ENCODE measurements around the gene CHMP2A. TPM values are rescaled to one million over a fixed set of nuclear protein-coding genes. Genes with fewer than 3 reads are reported as not detected.

The CHMP2A gene
- total and polyA plus RNA-seq, 5 donors from 2014 or later: 83.1 to 273 (median 216) TPM

- Mint-ChIP-seq H3K4me3 (peak overlapping the region in 2 of 4 donors; percentile 13 to 35), H3K27me3 (peaks cover 9% of the 10 kb centered on the region), H3K4me1 (peaks cover 0 to 15% (median 0%) of the 10 kb centered on the region in 4 donors), H3K27ac (no peak overlapping the region), H3K9me3 (no peaks in the 10 kb centered on the region), H3K36me3 (no peaks in the 10 kb centered on the region)
- no peak overlapping the region for H3K27ac ChIP-seq (ENCODE audit: insufficient read depth, low read length, poor library complexity, severe bottlenecking)
- no peaks in the 10 kb centered on the region for H3K9me3 ChIP-seq (ENCODE audit: control insufficient read depth in 2 of 2, low read length in 2 of 2)
- H3K4me1 ChIP-seq (ENCODE audit: control insufficient read depth, insufficient read depth, low read length, poor library complexity, severe bottlenecking): peaks cover 13% of the 10 kb centered on the region
- no peaks in the 10 kb centered on the region for H3K36me3 ChIP-seq (ENCODE audit: control insufficient read depth, insufficient read depth, low read length)
- DNase-seq (no peak), ATAC-seq (ENCODE audit: low read depth in 2 of 2) (no peak)
- no peak overlapping the region for H3K4me3 ChIP-seq (ENCODE audit: low read depth, low read length)
- peaks cover 2% of the 10 kb centered on the region for H3K27me3 ChIP-seq (ENCODE audit: control insufficient read depth, insufficient read depth, low read length)
Observed at GRCh38 chr19:58535857-58536256, 19.0 kb downstream of the CHMP2A start.

- H3K4me3 Mint-ChIP-seq: no peak overlapping the region
- no peak overlapping the region for H3K27ac Mint-ChIP-seq
- no peaks in the 10 kb centered on the region for H3K4me1 Mint-ChIP-seq
- Histone ChIP-seq H3K36me3 (ENCODE audit: control insufficient read depth, insufficient read depth, low read length) (no peaks in the 10 kb centered on the region), H3K4me3 (ENCODE audit: low read depth, low read length) (no peak overlapping the region), H3K27ac (ENCODE audit: insufficient read depth, low read length, poor library complexity, severe bottlenecking) (no peak overlapping the region), H3K9me3 (ENCODE audit: control insufficient read depth in 2 of 2, low read length in 2 of 2) (no peaks in the 10 kb centered on the region), H3K4me1 (ENCODE audit: control insufficient read depth, insufficient read depth, low read length, poor library complexity, severe bottlenecking) (no peaks in the 10 kb centered on the region), H3K27me3 (ENCODE audit: control insufficient read depth, insufficient read depth, low read length) (no peaks in the 10 kb centered on the region)
- DNase-seq (no peak), ATAC-seq (ENCODE audit: low read depth in 2 of 2) (no peak)
- no peaks in the 10 kb centered on the region for H3K36me3 Mint-ChIP-seq
- H3K27me3 Mint-ChIP-seq: peaks cover 9% of the 10 kb centered on the region
- no peaks in the 10 kb centered on the region for H3K9me3 Mint-ChIP-seq
Observed at GRCh38 chr19:58531034-58531840, 23.7 kb downstream of the CHMP2A start.

- DNase-seq (no peak), ATAC-seq (ENCODE audit: low read depth in 2 of 2) (no peak)
- Histone ChIP-seq H3K27ac (ENCODE audit: insufficient read depth, low read length, poor library complexity, severe bottlenecking) (no peak overlapping the region), H3K9me3 (ENCODE audit: control insufficient read depth in 2 of 2, low read length in 2 of 2) (no peaks in the 10 kb centered on the region), H3K4me1 (ENCODE audit: control insufficient read depth, insufficient read depth, low read length, poor library complexity, severe bottlenecking) (no peaks in the 10 kb centered on the region), H3K27me3 (ENCODE audit: control insufficient read depth, insufficient read depth, low read length) (no peaks in the 10 kb centered on the region), H3K36me3 (ENCODE audit: control insufficient read depth, insufficient read depth, low read length) (no peaks in the 10 kb centered on the region), H3K4me3 (ENCODE audit: low read depth, low read length) (no peak overlapping the region)
- Mint-ChIP-seq H3K27me3 (peaks cover 4% of the 10 kb centered on the region), H3K9me3 (peaks cover 0 to 2% (median 0%) of the 10 kb centered on the region in 7 donors), H3K36me3 (no peaks in the 10 kb centered on the region), H3K4me1 (no peaks in the 10 kb centered on the region), H3K27ac (no peak overlapping the region), H3K4me3 (no peak overlapping the region)
Observed at GRCh38 chr19:58529405-58529804, 25.5 kb downstream of the CHMP2A start.

- no peak overlapping the region for H3K27ac ChIP-seq (ENCODE audit: insufficient read depth, low read length, poor library complexity, severe bottlenecking)
- H3K36me3 Mint-ChIP-seq: no peaks in the 10 kb centered on the region
- DNase-seq (no peak), ATAC-seq (ENCODE audit: low read depth in 2 of 2) (no peak)
- H3K36me3 ChIP-seq (ENCODE audit: control insufficient read depth, insufficient read depth, low read length): no peaks in the 10 kb centered on the region
- peaks cover 7 to 31% (median 20%) of the 10 kb centered on the region in 4 donors for H3K4me1 Mint-ChIP-seq
- peaks cover 16% of the 10 kb centered on the region for H3K4me1 ChIP-seq (ENCODE audit: control insufficient read depth, insufficient read depth, low read length, poor library complexity, severe bottlenecking)
- H3K27me3 ChIP-seq (ENCODE audit: control insufficient read depth, insufficient read depth, low read length): no peaks in the 10 kb centered on the region
- peak overlapping the region in 2 of 4 donors; percentile 19 to 64 for H3K4me3 Mint-ChIP-seq
- no peak overlapping the region for H3K4me3 ChIP-seq (ENCODE audit: low read depth, low read length)
- no peaks in the 10 kb centered on the region for H3K9me3 ChIP-seq (ENCODE audit: control insufficient read depth in 2 of 2, low read length in 2 of 2)
- peaks cover 0 to 2% (median 0%) of the 10 kb centered on the region in 7 donors for H3K9me3 Mint-ChIP-seq
- peak overlapping the region in 1 of 3 donors; percentile 13 for H3K27ac Mint-ChIP-seq
- no peaks in the 10 kb centered on the region for H3K27me3 Mint-ChIP-seq
Observed at GRCh38 chr19:58522709-58523108, 32.2 kb downstream of the CHMP2A start.

- H3K4me1 Mint-ChIP-seq: peaks cover 7 to 34% (median 20%) of the 10 kb centered on the region in 4 donors
- DNase-seq (no peak), ATAC-seq (ENCODE audit: low read depth in 2 of 2) (no peak)
- H3K4me3 Mint-ChIP-seq: peak overlapping the region in 2 of 4 donors; percentile 41
- Histone ChIP-seq H3K27me3 (ENCODE audit: control insufficient read depth, insufficient read depth, low read length) (no peaks in the 10 kb centered on the region), H3K4me3 (ENCODE audit: low read depth, low read length) (no peak overlapping the region), H3K9me3 (ENCODE audit: control insufficient read depth in 2 of 2, low read length in 2 of 2) (no peaks in the 10 kb centered on the region), H3K27ac (ENCODE audit: insufficient read depth, low read length, poor library complexity, severe bottlenecking) (no peak overlapping the region), H3K4me1 (ENCODE audit: control insufficient read depth, insufficient read depth, low read length, poor library complexity, severe bottlenecking) (peaks cover 19% of the 10 kb centered on the region), H3K36me3 (ENCODE audit: control insufficient read depth, insufficient read depth, low read length) (peaks cover 4% of the 10 kb centered on the region)
- peak overlapping the region in 1 of 3 donors; percentile 67 for H3K27ac Mint-ChIP-seq
- peaks cover 0 to 2% (median 0%) of the 10 kb centered on the region in 7 donors for H3K9me3 Mint-ChIP-seq
- H3K27me3 Mint-ChIP-seq: no peaks in the 10 kb centered on the region
- no peaks in the 10 kb centered on the region for H3K36me3 Mint-ChIP-seq
Observed at GRCh38 chr19:58521651-58522050, 33.3 kb downstream of the CHMP2A start.

- no peak for ATAC-seq (ENCODE audit: low read depth in 2 of 2)
- H3K4me3 Mint-ChIP-seq: peak overlapping the region; percentile 95 to 99 (median 97)
- peaks cover 7 to 45% (median 23%) of the 10 kb centered on the region in 4 donors for H3K4me1 Mint-ChIP-seq
- no peak for DNase-seq
- Histone ChIP-seq H3K4me3 (ENCODE audit: low read depth, low read length) (peak overlapping the region; percentile 64), H3K27ac (ENCODE audit: insufficient read depth, low read length, poor library complexity, severe bottlenecking) (peak overlapping the region; percentile 87), H3K27me3 (ENCODE audit: control insufficient read depth, insufficient read depth, low read length) (no peaks in the 10 kb centered on the region), H3K4me1 (ENCODE audit: control insufficient read depth, insufficient read depth, low read length, poor library complexity, severe bottlenecking) (peaks cover 19% of the 10 kb centered on the region), H3K9me3 (ENCODE audit: control insufficient read depth in 2 of 2, low read length in 2 of 2) (no peaks in the 10 kb centered on the region), H3K36me3 (ENCODE audit: control insufficient read depth, insufficient read depth, low read length) (peaks cover 4% of the 10 kb centered on the region)
- H3K36me3 Mint-ChIP-seq: no peaks in the 10 kb centered on the region
- no peaks in the 10 kb centered on the region for H3K27me3 Mint-ChIP-seq
- peak overlapping the region; percentile 95 to 99 (median 99) for H3K27ac Mint-ChIP-seq
- peaks cover 0 to 1% (median 0%) of the 10 kb centered on the region in 7 donors for H3K9me3 Mint-ChIP-seq
Observed at GRCh38 chr19:58520257-58520599, 34.7 kb downstream of the CHMP2A start.

- Mint-ChIP-seq H3K27me3 (no peaks in the 10 kb centered on the region), H3K36me3 (no peaks in the 10 kb centered on the region), H3K9me3 (peaks cover 0 to 1% (median 0%) of the 10 kb centered on the region in 7 donors), H3K27ac (peak within 1 kb of the TSS; percentile 95 to 99 (median 99)), H3K4me3 (peak within 1 kb of the TSS; percentile 95 to 99 (median 97)), H3K4me1 (peaks cover 7 to 48% (median 25%) of the 10 kb centered on the region in 4 donors)
- Histone ChIP-seq H3K9me3 (ENCODE audit: control insufficient read depth in 2 of 2, low read length in 2 of 2) (no peaks in the 10 kb centered on the region), H3K36me3 (ENCODE audit: control insufficient read depth, insufficient read depth, low read length) (peaks cover 4% of the 10 kb centered on the region), H3K27me3 (ENCODE audit: control insufficient read depth, insufficient read depth, low read length) (no peaks in the 10 kb centered on the region), H3K4me1 (ENCODE audit: control insufficient read depth, insufficient read depth, low read length, poor library complexity, severe bottlenecking) (peaks cover 22% of the 10 kb centered on the region), H3K4me3 (ENCODE audit: low read depth, low read length) (peak within 1 kb of the TSS; percentile 65), H3K27ac (ENCODE audit: insufficient read depth, low read length, poor library complexity, severe bottlenecking) (peak within 1 kb of the TSS; percentile 87)
- ATAC-seq (ENCODE audit: low read depth in 2 of 2) (peak; percentile 86 to 88), DNase-seq (peak; percentile 78 to 96 (median 88))
Observed at GRCh38 chr19:58519355-58520256, 35.3 kb downstream of the CHMP2A start, which contains the start of gene ZBTB45. Gene ZBTB45 (minus strand): TSS chr19:58519810. CDS start chr19:58517673, 2,137 bp downstream.

All from CD4-positive, CD25-positive, alpha-beta regulatory T cell (primary cell).